Lung (tissue), 4 donors: ENCODE results near the gene SPC25. TPM values are rescaled to one million over a fixed set of nuclear protein-coding genes. Genes with fewer than 3 reads are reported as not detected.

Experiments
- polyA plus RNA-seq, 2 donors: library from polyadenylated mRNA; stranded (reverse); fragments of 200-250 nt; gene quantifications; one replicate each; pipeline ENCODE4 v1.2.1, GENCODE V29; 2013
- total RNA-seq, 2 donors: library from RNA; depleted of rRNA in 1 of 2; stranded (reverse); fragments of >200 nt in 1 of 2; gene quantifications; one replicate each; pipeline ENCODE4 v1.2.1, GENCODE V29; 2014 to 2021
- donor health status: Bipolar disorder and iron deficiency.
- donor health status: healthy.
- donor health status: DM: yes; HTN: yes; CAD: no.

SPC25 gene
- total and polyA plus RNA-seq, 4 donors = 0.67 to 2.1 (median 1.3) TPM

Other genes starting within 250 kb of the SPC25 start
- gene NOSTRIN, start 87.8 kb downstream of the SPC25 start, total RNA-seq = 10 to 100 TPM; 29.2 to 57.5 TPM
- 10 to 100 TPM; 15.5 to 38.1 TPM for gene NOSTRIN, start 87.8 kb downstream of the SPC25 start, polyA plus RNA-seq
- gene G6PC2, start 10.9 kb upstream of the SPC25 start, total RNA-seq = under 1 TPM in 1 of 2 donors, not detected in 1; 0.37 TPM
- gene G6PC2, start 10.9 kb upstream of the SPC25 start, polyA plus RNA-seq = under 1 TPM; 0.01 to 0.08 TPM
- gene ABCB11, start 140.9 kb upstream of the SPC25 start, total RNA-seq = under 1 TPM; 0.15 to 0.37 TPM
- gene ABCB11, start 140.9 kb upstream of the SPC25 start, polyA plus RNA-seq = under 1 TPM; 0.02 TPM
- gene DHRS9, start 179.1 kb upstream of the SPC25 start, total RNA-seq = 1 to 10 TPM; 1.5 to 6.5 TPM
- 10 to 100 TPM in 1 of 2 donors, 1 to 10 TPM in 1; 1.5 to 17.2 TPM for gene DHRS9, start 179.1 kb upstream of the SPC25 start, polyA plus RNA-seq